ENCODE measurements around the gene LRCOL1.
A peak's percentile ranks its signal among the peaks of the same experiment; 100 is the strongest.
"Not testable (repeated sequence)": the region's sequence is repeated elsewhere in the genome, so short reads cannot be mapped to it uniquely, and the experiment has no call there.

LRCOL1 gene

GRCh38 chr12:132600048-132601032 lies 10.0 kb downstream of the LRCOL1 start:
- ATAC-seq (peak; percentile 57), DNase-seq (peak; percentile 57)

- not testable (repeated sequence) for DNase-seq, ATAC-seq
These were observed 10.9 kb downstream of the LRCOL1 start for GRCh38 chr12:132599502-132599901.

DNA sequence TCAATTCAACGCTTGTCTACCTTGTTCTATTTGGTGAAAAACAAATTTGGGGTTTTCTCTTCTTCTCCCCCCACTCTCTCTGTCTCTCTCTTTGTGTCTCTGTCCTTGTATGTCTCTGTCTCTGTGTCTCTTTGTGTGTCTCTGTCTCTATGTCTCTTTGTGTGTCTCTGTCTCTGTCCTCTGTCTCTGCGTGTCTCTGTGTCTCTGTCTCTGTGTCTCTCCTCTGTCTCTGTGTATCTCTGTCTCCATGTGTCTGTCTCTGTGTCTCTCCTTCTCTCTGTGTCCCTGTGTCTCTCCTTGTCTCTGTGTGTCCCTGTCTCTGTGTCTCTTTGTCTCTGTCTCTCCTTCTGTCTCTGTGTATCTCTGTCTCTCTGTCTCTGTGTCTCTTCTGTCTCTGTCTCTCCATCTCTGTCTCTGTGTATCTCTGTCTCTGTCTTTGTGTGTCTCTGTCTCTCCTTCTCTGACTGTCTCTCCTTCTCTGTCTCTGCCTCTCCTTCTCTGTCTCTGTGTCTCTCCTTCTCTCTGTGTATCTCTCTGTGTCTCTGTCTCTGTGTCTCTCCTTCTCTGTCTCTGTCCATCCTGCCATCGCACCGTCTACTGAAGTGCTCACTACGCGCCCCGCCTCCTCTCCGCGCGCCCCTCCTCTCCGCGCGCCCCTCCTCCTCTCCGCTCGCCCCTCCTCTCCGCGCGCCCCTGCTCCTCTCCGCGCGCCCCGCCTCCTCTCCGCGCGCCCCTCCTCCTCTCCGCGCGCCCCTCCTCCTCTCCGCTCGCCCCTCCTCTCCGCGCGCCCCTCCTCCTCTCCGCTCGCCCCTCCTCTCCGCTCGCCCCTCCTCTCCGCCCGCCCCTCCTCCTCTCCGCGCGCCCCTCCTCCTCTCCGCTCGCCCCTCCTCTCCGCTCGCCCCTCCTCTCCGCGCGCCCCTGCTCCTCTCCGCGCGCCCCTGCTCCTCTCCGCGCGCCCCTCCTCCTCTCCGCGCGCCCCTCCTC lies 12.8 kb downstream of the LRCOL1 start:
- no peak for ATAC-seq
- DNase-seq: peak; percentile 35

DNA sequence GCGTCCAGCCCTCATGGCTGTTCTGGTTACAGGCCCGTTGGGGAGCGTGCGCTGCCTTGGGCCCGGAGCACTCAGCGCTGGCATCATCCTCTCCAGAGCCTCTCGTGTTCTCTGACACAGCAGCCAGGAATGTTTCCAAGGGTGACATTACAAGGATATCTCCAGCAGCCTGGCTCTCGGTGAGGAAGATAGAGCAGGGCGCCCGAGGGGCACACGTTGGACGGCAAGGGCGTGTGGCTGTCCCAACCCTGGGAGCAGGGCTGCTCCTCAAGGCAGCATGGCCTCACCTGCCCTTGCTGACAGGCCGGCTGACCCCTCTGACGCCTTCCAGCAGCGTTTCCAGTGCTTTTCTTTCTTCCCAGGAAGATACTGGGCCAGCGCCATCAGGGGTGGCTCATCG lies 14.4 kb downstream of the LRCOL1 start:
- no peak for ATAC-seq
- no peak for DNase-seq

DNA sequence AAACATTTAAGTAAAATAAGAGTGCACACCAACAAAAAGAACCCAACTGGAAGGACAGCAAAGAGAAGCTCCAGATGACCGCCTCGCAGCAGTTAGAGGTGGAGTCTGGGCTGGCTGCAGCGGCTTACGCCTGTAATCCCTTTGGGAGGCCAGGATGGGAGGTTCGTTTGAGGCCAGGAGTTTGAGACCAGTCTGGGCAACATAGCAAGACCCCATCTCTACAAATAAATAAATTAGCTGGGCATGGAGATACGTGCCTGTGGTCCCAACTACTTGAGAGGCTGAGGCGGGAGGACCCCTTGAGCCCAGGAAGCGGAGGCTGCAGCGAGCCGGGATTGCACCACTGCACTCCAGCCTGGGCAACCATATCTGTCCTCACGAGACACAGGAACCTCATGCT lies 15.2 kb downstream of the LRCOL1 start:
- no peak for ATAC-seq

GRCh38 chr12:132593938-132594358 lies 16.4 kb downstream of the LRCOL1 start:
- ATAC-seq (peak; percentile 58), DNase-seq (peak; percentile 29)

More for the DNA sequence above, 15.2 kb downstream of the LRCOL1 start:
- no peak for DNase-seq

- ATAC-seq: no peak
- no peak for DNase-seq
These were observed 16.9 kb downstream of the LRCOL1 start for GRCh38 chr12:132593521-132593920.

DNA sequence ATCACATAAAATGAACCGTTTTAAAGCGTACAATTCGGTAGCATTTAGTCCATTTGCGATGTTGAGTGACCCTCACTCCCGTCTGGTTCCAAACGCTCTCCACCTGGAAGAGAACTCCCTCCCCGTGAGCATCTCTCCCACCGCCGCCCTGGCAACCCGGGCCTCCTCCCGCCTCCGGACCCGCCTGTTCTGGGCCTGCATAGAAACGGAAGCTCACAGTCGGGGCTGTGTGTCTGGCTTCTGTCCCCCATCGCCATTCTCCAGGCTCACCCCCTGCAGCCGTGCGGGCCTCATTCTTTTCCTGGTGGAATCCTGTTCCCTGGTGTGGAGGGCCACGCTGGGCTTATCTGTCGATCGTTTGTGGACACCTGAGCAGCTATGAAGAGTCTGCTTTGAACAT lies 17.3 kb downstream of the LRCOL1 start:
- ATAC-seq (no peak), DNase-seq (no peak)

DNA sequence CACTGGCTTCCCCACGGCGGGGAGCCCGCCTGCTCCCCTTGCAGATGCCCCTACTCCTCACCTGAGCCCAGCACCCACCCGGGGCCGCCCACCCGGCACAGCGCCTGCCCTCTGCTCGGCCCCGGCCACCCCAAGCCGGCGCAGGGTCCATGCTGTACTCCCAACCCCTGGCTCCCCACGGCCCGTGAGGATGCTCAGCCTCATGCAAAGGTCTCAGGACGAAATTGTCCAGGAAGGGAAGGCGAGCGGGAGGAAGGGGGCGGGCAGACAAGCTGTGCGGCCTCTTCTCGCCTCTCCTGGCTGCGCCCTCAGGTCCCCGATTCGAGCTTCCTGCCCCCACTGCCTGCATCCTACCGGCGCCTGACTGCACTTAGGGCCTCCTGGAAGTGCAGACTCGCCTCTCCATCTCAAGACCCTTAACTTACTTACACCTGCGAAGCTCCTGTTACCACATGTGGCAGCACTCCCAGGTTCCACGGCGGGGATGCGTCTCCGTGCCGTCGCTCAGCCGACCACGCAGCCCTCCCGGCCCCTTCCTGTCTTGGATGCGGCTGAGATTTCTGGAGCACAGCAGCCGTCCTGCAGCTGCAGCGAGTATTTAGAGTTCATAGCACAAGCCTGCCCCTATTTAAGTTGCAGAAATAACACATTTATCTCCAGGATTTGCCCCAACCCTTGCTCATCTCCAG lies 18.0 kb downstream of the LRCOL1 start:
- no peak for ATAC-seq

GRCh38 chr12:132591107-132591935 lies 19.1 kb downstream of the LRCOL1 start:
- ATAC-seq (no peak), DNase-seq (no peak)

More for the DNA sequence above, 18.0 kb downstream of the LRCOL1 start:
- no peak for DNase-seq

DNA sequence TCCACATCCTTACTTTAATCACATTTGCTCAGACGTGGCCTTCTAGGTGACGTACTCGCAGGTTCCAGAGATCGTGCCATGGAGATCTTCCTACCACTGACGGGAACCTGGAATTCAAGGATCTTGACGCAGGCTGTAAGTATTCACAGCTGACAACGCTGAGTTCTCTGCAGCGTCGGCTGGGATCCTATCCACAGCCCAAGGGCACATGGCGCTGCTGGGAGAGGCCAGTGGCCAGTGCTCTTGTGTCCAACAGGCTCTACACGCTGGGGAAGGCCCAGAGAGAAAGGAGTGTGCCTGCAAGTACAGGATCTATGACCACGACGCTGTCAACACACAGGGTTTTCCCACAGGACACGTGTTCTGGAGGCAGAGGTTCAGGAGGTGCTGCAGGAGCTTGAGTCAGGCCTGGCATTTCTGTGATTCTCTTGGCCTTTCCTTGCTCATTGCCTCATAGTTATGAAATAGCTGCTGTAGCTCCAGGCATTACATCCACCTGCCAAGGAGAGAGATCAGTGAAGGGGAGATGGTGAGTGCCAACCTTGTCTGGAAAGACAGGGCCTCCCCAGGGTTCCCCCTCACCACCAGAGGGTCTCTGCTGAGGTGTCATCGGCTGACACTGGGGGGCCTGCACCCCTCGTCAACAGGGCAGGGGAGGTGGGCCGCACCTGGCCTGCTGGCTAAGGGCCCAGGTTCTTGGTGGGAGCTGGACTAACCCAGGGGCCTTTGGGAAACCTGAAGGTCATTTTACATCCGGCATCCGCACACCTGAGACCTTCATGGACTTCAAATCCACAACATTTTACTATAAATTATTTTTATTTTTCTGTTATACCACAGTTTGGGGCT lies 21.3 kb downstream of the LRCOL1 start:
- ATAC-seq: no peak
- no peak for DNase-seq

GRCh38 chr12:132588319-132588718 lies 22.1 kb downstream of the LRCOL1 start:
- DNase-seq: no peak
- ATAC-seq: no peak

GRCh38 chr12:132587781-132588180 lies 22.6 kb downstream of the LRCOL1 start:
- ATAC-seq (no peak), DNase-seq (no peak)

GRCh38 chr12:132586929-132587328 lies 23.5 kb downstream of the LRCOL1 start:
- ATAC-seq (no peak), DNase-seq (no peak)

GRCh38 chr12:132585177-132585576 lies 25.2 kb downstream of the LRCOL1 start:
- DNase-seq: no peak
- no peak for ATAC-seq

DNA sequence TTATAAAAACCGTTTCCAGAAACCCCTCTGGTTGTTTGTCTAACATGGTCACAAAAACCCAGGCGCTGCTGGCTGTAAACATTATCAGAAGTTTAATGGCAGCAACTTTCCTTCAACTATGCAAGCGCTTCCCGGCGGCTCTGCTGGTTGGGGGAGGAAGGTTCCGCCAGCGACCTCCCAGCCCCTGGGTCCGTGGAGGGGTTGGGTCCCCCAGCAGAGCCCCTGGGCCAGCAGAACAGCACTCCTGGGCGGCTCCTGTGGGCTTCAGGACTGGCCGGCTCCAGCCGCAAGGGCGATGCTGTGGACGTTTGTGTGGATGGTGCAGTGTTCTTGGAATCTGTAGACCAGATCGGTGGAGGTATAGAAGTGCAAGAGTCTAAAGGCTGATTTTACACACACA lies 26.0 kb downstream of the LRCOL1 start:
- DNase-seq (no peak), ATAC-seq (no peak)

DNA sequence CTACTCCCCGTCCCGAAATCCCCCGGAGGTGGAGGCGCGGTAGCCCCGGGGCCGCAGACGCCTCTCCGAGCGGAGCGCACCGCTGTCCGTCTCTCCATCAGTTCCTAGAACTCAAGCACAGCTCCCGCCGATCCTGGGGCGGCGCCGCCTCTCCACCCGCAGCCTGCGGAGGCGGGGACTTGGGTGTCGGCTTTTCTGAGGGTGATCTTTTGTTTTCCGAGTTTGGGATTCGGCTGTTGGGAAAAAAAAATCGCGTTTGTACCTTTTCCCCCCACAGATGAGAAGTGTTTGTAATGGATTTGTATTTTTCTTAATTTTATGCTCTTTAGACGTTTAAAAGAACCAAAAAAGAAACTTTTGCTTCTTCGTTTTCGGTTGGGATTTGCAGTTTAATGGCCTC lies 26.6 kb downstream of the LRCOL1 start:
- ATAC-seq (no peak), DNase-seq (no peak)

DNA sequence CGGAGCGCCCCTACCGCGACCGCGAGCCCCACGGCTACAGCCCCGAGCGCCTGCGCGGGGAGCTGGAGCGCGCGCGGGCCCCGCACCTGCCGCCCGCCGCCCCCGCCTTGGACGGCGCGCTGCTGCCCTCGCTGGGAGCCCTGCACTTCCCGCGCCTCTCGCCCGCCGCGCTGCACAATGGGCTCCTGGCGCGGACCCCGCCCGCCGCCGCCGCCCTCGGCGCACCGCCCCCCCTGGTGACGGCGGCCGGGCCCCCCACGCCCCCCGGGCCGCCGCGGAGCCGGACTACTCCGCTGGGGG lies 27.0 kb downstream of the LRCOL1 start:
- DNase-seq (no peak), ATAC-seq (no peak)

GRCh38 chr12:132582582-132583410 lies 27.6 kb downstream of the LRCOL1 start:
- no peak for ATAC-seq
- DNase-seq: no peak
